ENCODE measurements around the gene TEF. TPM values are rescaled to one million over a fixed set of nuclear protein-coding genes. Genes with fewer than 3 reads are reported as not detected.
A peak's percentile ranks its signal among the peaks of the same experiment; 100 is the strongest.

The TEF gene
- total RNA-seq, 4 donors from 2014 or later = 8.5 to 73.7 (median 15.1) TPM

- H3K36me3 ChIP-seq = no peaks in the 10 kb centered on the region
- peak; percentile 93 for TF ChIP-seq POLR2A (IDR thresholded peaks at IDR 0.05)
- peak in 1 of 4 experiments; percentile 8 for TF ChIP-seq CTCF (IDR thresholded peaks at IDR 0.05)
- DNase-seq = peak; percentile 92 to 96
- no peaks in the 10 kb centered on the region for H3K27me3 ChIP-seq
- no peaks in the 10 kb centered on the region for H3K4me1 ChIP-seq
- intact Hi-C loops (cut with DNase I; ENCODE audit: low total_unique reads) = no loop called here
- peak overlapping the region; percentile 79 to 81 for H3K4me3 ChIP-seq
- no peaks in the 10 kb centered on the region for H3K9me3 ChIP-seq
- peak overlapping the region; percentile 98 to 99 for H3K27ac ChIP-seq
Observed at GRCh38 chr22:41448189-41448808, 66.6 kb downstream of the TEF start.

Small RNA genes within 50 kb of the gene (small RNA-seq; reads per million reads assigned to genes)
- not detected for gene RNU6-495P

Other genes starting within 250 kb of the TEF start
- gene L3MBTL2, start 176.6 kb upstream of the TEF start, total RNA-seq = 10 to 100 TPM in 3 of 4 donors, 1 to 10 TPM in 1; 2.1 to 35.1 (median 22.2) TPM
- 1 to 10 TPM in 2 of 4 donors, not detected in 2; 1.8 to 2.6 TPM for gene CHADL, start 141.0 kb upstream of the TEF start, total RNA-seq
- 10 to 100 TPM; 18.7 to 38.7 (median 35.6) TPM for gene RANGAP1, start 95.8 kb upstream of the TEF start, total RNA-seq
- gene ZC3H7B, start 80.4 kb upstream of the TEF start, total RNA-seq = 10 to 100 TPM; 14.1 to 74.1 (median 28.2) TPM
- gene TOB2, start 64.9 kb downstream of the TEF start, total RNA-seq = 10 to 100 TPM; 15.6 to 97.1 (median 27.8) TPM
- 10 to 100 TPM; 38.5 to 65.1 (median 46.4) TPM for gene PHF5A, start 86.8 kb downstream of the TEF start, total RNA-seq
- gene ACO2, start 87.2 kb downstream of the TEF start, total RNA-seq = 10 to 100 TPM; 21.5 to 64.4 (median 47.1) TPM
- 10 to 100 TPM in 2 of 4 donors, 1 to 10 TPM in 2; 3.2 to 41.9 (median 16.6) TPM for gene POLR3H, start 162.5 kb downstream of the TEF start, total RNA-seq
- gene CSDC2, start 179.1 kb downstream of the TEF start, total RNA-seq = 10 to 100 TPM in 2 of 4 donors, 1 to 10 TPM in 2; 2.4 to 83.0 (median 19.6) TPM
- gene PMM1, start 207.9 kb downstream of the TEF start, total RNA-seq = 10 to 100 TPM; 21.0 to 76.5 (median 34.6) TPM
- 10 to 100 TPM in 2 of 4 donors, 1 to 10 TPM in 2; 6.4 to 34.2 (median 9.6) TPM for gene DESI1, start 239.1 kb downstream of the TEF start, total RNA-seq
- gene XRCC6, start 239.4 kb downstream of the TEF start, total RNA-seq = 100 to 1,000 TPM in 3 of 4 donors, 10 to 100 TPM in 1; 89.1 to 303 (median 157) TPM

Data from uterus (tissue), 4 donors.